ENCODE measurements around the gene YIPF3. TPM values are rescaled to one million over a fixed set of nuclear protein-coding genes. Genes with fewer than 3 reads are reported as not detected.

Gene YIPF3
- total and polyA plus RNA-seq, 10 of the 15 experiments (the other 5 are each of a cell fraction or from before 2014, with no cell fraction given): 20.5 to 88.8 (median 44.7) TPM

- H2AFZ ChIP-seq (ENCODE audit: control insufficient read depth, low read depth, low read length): no peak overlapping the region
- ATAC-seq (no peak), DNase-seq (ENCODE audit: low read depth, low spot score) (no peak), FAIRE-seq (no peak)
- 95% methylated on average over 26 of the region's 26 CpGs for WGBS (ENCODE audit: insufficient coverage, insufficient replicate concordance, low lambda C conversion rate, missing lambda C conversion rate)
- in situ Hi-C loops (cut with MboI) (loop anchor here (5.0 kb wide), 1 partner anchor 248 kb away; no protein-coding TSS in a partner anchor), intact Hi-C loops (cut with micrococcal nuclease; ENCODE audit: unreplicated experiment) (loop anchor here (5.0 kb wide), 1 partner anchor 123 kb away; no protein-coding TSS in a partner anchor)
- RAD21 ChIA-PET (ENCODE audit: unreplicated experiment): interaction anchor here (1.4 to 3.3 kb wide), 6 partner anchors 9 to 241 kb away, joined by 4 to 44 read pairs (median 10); partner anchors contain the start of gene DLK2
- H3K4me1 ChIP-seq (ENCODE audit: control insufficient read depth, insufficient read depth, low read length): no peaks in the 10 kb centered on the region
- CTCF ChIA-PET: interaction anchor here (1.1 to 6.8 kb wide), 22 partner anchors 10 to 286 kb away, joined by 3 to 70 read pairs (median 8); partner anchors contain the start of genes CRIP3 and DLK2
- SMC1A ChIA-PET (ENCODE audit: uncharacterized antibody, unreplicated experiment): interaction anchor here (0.6 to 3.4 kb wide), 11 partner anchors 10 to 362 kb away, joined by 3 to 16 read pairs (median 4); partner anchors contain the start of genes POLR1C and YIPF3
- no peaks in the 10 kb centered on the region for H3K79me2 ChIP-seq (ENCODE audit: control insufficient read depth, insufficient read depth, low read length)
- TSS peak; percentile 54 for BruUV-seq (replicated peaks)
- H3K4me3 ChIP-seq: no peak overlapping the region
- no peaks in the 10 kb centered on the region for H4K20me1 ChIP-seq (ENCODE audit: control insufficient read depth, insufficient read depth)
- peaks cover 0 to 2% of the 10 kb centered on the region in 2 experiments; a peak in 1 of 4 replicates for H3K27me3 ChIP-seq (replicated peaks in 1 of 2; ENCODE audit: control insufficient read depth in 2 of 2, insufficient read depth in 2 of 2, low read length in 1 of 2)
- TF ChIP-seq CHD1 (IDR thresholded peaks at IDR 0.05; ENCODE audit: low read depth, low read length): no peak
- no peak for TF ChIP-seq NR2F1 (conservative IDR thresholded peaks at IDR 0.05)
- no peak overlapping the region for H3K9ac ChIP-seq (ENCODE audit: control insufficient read depth, insufficient read depth, low read length)
- POLR2A ChIA-PET: no interaction called here
- no peak overlapping the region for H3K27ac ChIP-seq (ENCODE audit: control insufficient read depth, insufficient read depth)
- no peaks in the 10 kb centered on the region for H3K9me3 ChIP-seq (replicated peaks; ENCODE audit: control insufficient read depth, insufficient read depth, low read length)
- no peak overlapping the region for H3K4me2 ChIP-seq (ENCODE audit: control insufficient read depth, insufficient read depth)
- H3K36me3 ChIP-seq (ENCODE audit: control insufficient read depth in 2 of 2, insufficient read depth in 2 of 2, low read length in 1 of 2): peaks cover 10 to 23% of the 10 kb centered on the region in 2 experiments; a peak in 3 of 4 replicates
These were observed 11.8 kb downstream of the YIPF3 start for GRCh38 chr6:43504756-43505593.

DNA sequence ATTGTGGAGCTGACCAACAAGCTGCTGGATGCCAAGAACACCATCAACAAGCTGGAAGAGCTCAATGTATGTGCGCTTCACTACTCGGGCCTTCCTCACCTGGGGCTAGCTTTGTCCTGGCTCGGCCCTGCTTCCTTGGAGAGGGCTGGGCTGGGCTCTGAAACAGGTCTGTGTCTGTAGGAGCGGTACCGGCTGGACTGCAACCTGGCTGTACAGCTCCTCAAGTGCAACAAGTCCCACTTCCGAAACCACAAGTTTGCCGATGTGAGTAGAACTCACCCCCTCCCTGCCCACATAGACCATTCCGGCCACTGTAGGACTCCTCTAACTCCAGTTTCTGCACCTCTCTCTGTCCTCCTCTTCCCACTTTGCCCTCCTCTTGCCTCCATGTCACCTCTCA, 13.3 kb downstream of the YIPF3 start:
- 98% methylated on average over 8 of the region's 8 CpGs for WGBS (ENCODE audit: insufficient coverage, insufficient replicate concordance, low lambda C conversion rate, missing lambda C conversion rate)
- CTCF ChIA-PET: interaction anchor here (0.6 to 5.1 kb wide), 3 partner anchors 196 to 291 kb away, joined by 3 to 33 read pairs (median 3); no protein-coding TSS in a partner anchor
- H4K20me1 ChIP-seq (ENCODE audit: control insufficient read depth, insufficient read depth): no peaks in the 10 kb centered on the region
- TF ChIP-seq, protein P1, sequence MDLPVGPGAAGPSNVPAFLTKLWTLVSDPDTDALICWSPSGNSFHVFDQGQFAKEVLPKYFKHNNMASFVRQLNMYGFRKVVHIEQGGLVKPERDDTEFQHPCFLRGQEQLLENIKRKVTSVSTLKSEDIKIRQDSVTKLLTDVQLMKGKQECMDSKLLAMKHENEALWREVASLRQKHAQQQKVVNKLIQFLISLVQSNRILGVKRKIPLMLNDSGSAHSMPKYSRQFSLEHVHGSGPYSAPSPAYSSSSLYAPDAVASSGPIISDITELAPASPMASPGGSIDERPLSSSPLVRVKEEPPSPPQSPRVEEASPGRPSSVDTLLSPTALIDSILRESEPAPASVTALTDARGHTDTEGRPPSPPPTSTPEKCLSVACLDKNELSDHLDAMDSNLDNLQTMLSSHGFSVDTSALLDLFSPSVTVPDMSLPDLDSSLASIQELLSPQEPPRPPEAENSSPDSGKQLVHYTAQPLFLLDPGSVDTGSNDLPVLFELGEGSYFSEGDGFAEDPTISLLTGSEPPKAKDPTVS (IDR thresholded peaks at IDR 0.05; ENCODE audit: low read depth, low read length): no peak
- no peak for TF ChIP-seq ASH2L (IDR thresholded peaks at IDR 0.05; ENCODE audit: borderline replicate concordance, low read depth)
- TF ChIP-seq, protein P2, sequence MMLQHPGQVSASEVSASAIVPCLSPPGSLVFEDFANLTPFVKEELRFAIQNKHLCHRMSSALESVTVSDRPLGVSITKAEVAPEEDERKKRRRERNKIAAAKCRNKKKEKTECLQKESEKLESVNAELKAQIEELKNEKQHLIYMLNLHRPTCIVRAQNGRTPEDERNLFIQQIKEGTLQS (IDR thresholded peaks at IDR 0.05; ENCODE audit: borderline replicate concordance, extremely low read depth, low read depth, low read length): no peak
- no peak for TF ChIP-seq MLLT1 (IDR thresholded peaks at IDR 0.05)
- TF ChIP-seq EZH2 (IDR thresholded peaks at IDR 0.05; ENCODE audit: borderline replicate concordance, control insufficient read depth, low read depth, low read length): no peak
- RAD21 ChIA-PET (ENCODE audit: unreplicated experiment): interaction anchor here (1.0 kb wide), 1 partner anchor 106 kb away, joined by 3 read pairs; no protein-coding TSS in a partner anchor
- SMC1A ChIA-PET (ENCODE audit: uncharacterized antibody, unreplicated experiment): no interaction called here
- no peaks in the 10 kb centered on the region for H3K9me3 ChIP-seq (replicated peaks; ENCODE audit: control insufficient read depth, insufficient read depth, low read length)
- in situ Hi-C loops (cut with MboI): no loop called here
- H3K4me1 ChIP-seq (ENCODE audit: control insufficient read depth, insufficient read depth, low read length): no peaks in the 10 kb centered on the region
- H3K4me3 ChIP-seq: no peak overlapping the region
- no peak overlapping the region for H2AFZ ChIP-seq (ENCODE audit: control insufficient read depth, low read depth, low read length)
- DNase-seq (ENCODE audit: low read depth, low spot score): no peak
- H3K27ac ChIP-seq (ENCODE audit: control insufficient read depth, insufficient read depth): no peak overlapping the region
- BruUV-seq (replicated peaks): no TSS peak
- H3K9ac ChIP-seq (ENCODE audit: control insufficient read depth, insufficient read depth, low read length): no peak overlapping the region
- no peak for ATAC-seq
- POLR2A ChIA-PET: interaction anchor here (0.6 to 1.3 kb wide), 2 partner anchors 47 to 755 kb away, joined by 3 read pairs; no protein-coding TSS in a partner anchor
- intact Hi-C loops (cut with micrococcal nuclease; ENCODE audit: unreplicated experiment): no loop called here
- no peak overlapping the region for H3K4me2 ChIP-seq (ENCODE audit: control insufficient read depth, insufficient read depth)
- FAIRE-seq: no peak
- no peaks in the 10 kb centered on the region for H3K27me3 ChIP-seq (replicated peaks in 1 of 2; ENCODE audit: control insufficient read depth in 2 of 2, insufficient read depth in 2 of 2, low read length in 1 of 2)
- H3K79me2 ChIP-seq (ENCODE audit: control insufficient read depth, insufficient read depth, low read length): no peaks in the 10 kb centered on the region
- peaks cover 14 to 28% of the 10 kb centered on the region in 2 experiments; a peak in 3 of 4 replicates for H3K36me3 ChIP-seq (ENCODE audit: control insufficient read depth in 2 of 2, insufficient read depth in 2 of 2, low read length in 1 of 2)

All from GM12878 (cell line).